ENCODE measurements around the gene TMEM120B.
"Not testable (repeated sequence)": the region's sequence is repeated elsewhere in the genome, so short reads cannot be mapped to it uniquely, and the experiment has no call there.

GRCh38 chr12:121745545-121745944 lies 33.0 kb downstream of the TMEM120B start:
- TF ChIP-seq YY1 (IDR thresholded peaks at IDR 0.05; ENCODE audit: insufficient read depth, insufficient read length); ZNF274 (IDR thresholded peaks at IDR 0.05; ENCODE audit: low read depth, low read length): not testable (repeated sequence)

Data from NT2/D1 (cell line).